Tibial artery (tissue), 4 donors: ENCODE data around the gene HEPN1.

Experiments used
- DNase-seq, 2 donors: peaks; one replicate each; pipeline ENCODE4 v3.0.0-alpha.2; 2019
- H3K27ac ChIP-seq, 2 donors: fragments of 200-600 bp; sonication (generic) in 1 of 2; 1 replicate in 1 of 2; 2 replicates in 1 of 2; pipeline ENCODE4 v1.5.1; 2018 to 2019; ENCODE audit warnings: mild to moderate bottlenecking in 1 of 2
- H3K27me3 ChIP-seq, 2 donors: fragments of 200-600 bp; sonication (generic) in 1 of 2; one replicate each; pipeline versions ENCODE4 v1.5.1 to v1.6.0; 2016 to 2019
- H3K36me3 ChIP-seq, 3 donors: fragments of 200-600 bp; sonication (generic) in 2 of 3; one replicate each; pipeline ENCODE4 v1.5.1; 2016 to 2019; ENCODE audit warnings: mild to moderate bottlenecking in 2 of 3
- H3K4me1 ChIP-seq, 4 donors: fragments of 200-600 bp; sonication (generic) in 2 of 4; 1 replicate in 3 of 4; 2 replicates in 1 of 4; pipeline ENCODE4 v1.5.1; 2016 to 2019
- H3K4me3 ChIP-seq, 2 donors: fragments of 200-600 bp; sonication (generic) in 1 of 2; 1 replicate in 1 of 2; 2 replicates in 1 of 2; pipeline ENCODE4 v1.5.1; 2018 to 2019; ENCODE audit warnings: mild to moderate bottlenecking in 2 of 2
- H3K9me3 ChIP-seq, 3 donors: fragments of 200-600 bp; sonication (generic) in 1 of 3; one replicate each; pipeline ENCODE4 v1.5.1; 2016 to 2019
- CTCF ChIP-seq, 2 experiments: fragments of 200-600 bp in 1 of 2; fragments of 450-650 bp in 1 of 2; IDR thresholded peaks; one replicate each; pipeline ENCODE4 v1.5.1; 2017 to 2019; ENCODE audit warnings: antibody characterized with exemption in 2 of 2, mild to moderate bottlenecking in 1 of 2, moderate library complexity in 1 of 2
- intact Hi-C: fragments of 100-400 bp; cut with DNase I; formaldehyde crosslinking; loops from one replicate; pipeline ENCODE4 v1.15.0; 2023; ENCODE audit warnings: low total_unique reads

The HEPN1 gene

GRCh38 chr11:124898263-124898680 is 20.8 kb upstream of the HEPN1 start:
- intact Hi-C loops = no loop called here
- DNase-seq = peak in 1 of 2 donors; percentile 56
- no peak for TF ChIP-seq CTCF (IDR thresholded peaks at IDR 0.05)
- no peak overlapping the region for H3K4me3 ChIP-seq
- no peaks in the 10 kb centered on the region for H3K9me3 ChIP-seq
- H3K36me3 ChIP-seq = no peaks in the 10 kb centered on the region
- peaks cover 0 to 5% (median 2%) of the 10 kb centered on the region in 4 donors for H3K4me1 ChIP-seq
- peak overlapping the region; percentile 33 to 50 for H3K27ac ChIP-seq
- no peaks in the 10 kb centered on the region for H3K27me3 ChIP-seq

GRCh38 chr11:124898711-124899110 is 20.3 kb upstream of the HEPN1 start:
- DNase-seq = peak in 1 of 2 donors; percentile 64
- peak overlapping the region; percentile 33 to 50 for H3K27ac ChIP-seq
- no peak overlapping the region for H3K4me3 ChIP-seq
- no peaks in the 10 kb centered on the region for H3K9me3 ChIP-seq
- H3K4me1 ChIP-seq = peaks cover 0 to 5% (median 2%) of the 10 kb centered on the region in 4 donors
- intact Hi-C loops = no loop called here
- no peak for TF ChIP-seq CTCF (IDR thresholded peaks at IDR 0.05)
- no peaks in the 10 kb centered on the region for H3K27me3 ChIP-seq
- no peaks in the 10 kb centered on the region for H3K36me3 ChIP-seq

GRCh38 chr11:124899383-124900145 is 19.5 kb upstream of the HEPN1 start:
- Histone ChIP-seq H3K27ac (peak overlapping the region in 1 of 2 donors; percentile 50), H3K4me1 (peaks cover 0 to 5% (median 2%) of the 10 kb centered on the region in 4 donors), H3K4me3 (no peak overlapping the region), H3K9me3 (no peaks in the 10 kb centered on the region), H3K36me3 (no peaks in the 10 kb centered on the region), H3K27me3 (no peaks in the 10 kb centered on the region)
- DNase-seq = peak in 1 of 2 donors; percentile 49
- TF ChIP-seq CTCF (IDR thresholded peaks at IDR 0.05) = no peak
- intact Hi-C loops = no loop called here

- DNase-seq = peak in 1 of 2 donors; percentile 46
- Histone ChIP-seq H3K27me3 (no peaks in the 10 kb centered on the region), H3K4me1 (peaks cover 0 to 5% (median 2%) of the 10 kb centered on the region in 4 donors), H3K36me3 (no peaks in the 10 kb centered on the region), H3K4me3 (no peak overlapping the region), H3K9me3 (no peaks in the 10 kb centered on the region), H3K27ac (no peak overlapping the region)
- intact Hi-C loops = no loop called here
- TF ChIP-seq CTCF (IDR thresholded peaks at IDR 0.05) = no peak
These were observed 18.6 kb upstream of the HEPN1 start for GRCh38 chr11:124900464-124900863.

GRCh38 chr11:124902616-124903015 is 16.4 kb upstream of the HEPN1 start:
- intact Hi-C loops = no loop called here
- no peak overlapping the region for H3K27ac ChIP-seq
- DNase-seq = no peak
- no peak overlapping the region for H3K4me3 ChIP-seq
- H3K4me1 ChIP-seq = peaks cover 0 to 5% (median 2%) of the 10 kb centered on the region in 4 donors
- no peaks in the 10 kb centered on the region for H3K27me3 ChIP-seq
- no peaks in the 10 kb centered on the region for H3K36me3 ChIP-seq
- H3K9me3 ChIP-seq = no peaks in the 10 kb centered on the region
- no peak for TF ChIP-seq CTCF (IDR thresholded peaks at IDR 0.05)
